H9 (cell line): ENCODE measurements around the gene KCNG3. TPM values are rescaled to one million over a fixed set of nuclear protein-coding genes. Genes with fewer than 3 reads are reported as not detected.
A peak's percentile ranks its signal among the peaks of the same experiment; 100 is the strongest.

ENCODE experiments used
- DNase-seq: peaks from one replicate; pipeline ENCODE4 v3.0.0-alpha.2; 2017
- H2AFZ ChIP-seq: one replicate; pipeline ENCODE4 v1.6.1; 2013; ENCODE audit warnings: mild to moderate bottlenecking, low read length, control low read depth, moderate library complexity
- H2AK5ac ChIP-seq: 2 replicates; pipeline ENCODE4 v1.6.1; 2013; ENCODE audit warnings: low read length, control low read depth, mixed read lengths; ENCODE audit not compliant: insufficient read length
- H2BK120ac ChIP-seq: one replicate; pipeline ENCODE4 v1.6.1; 2013; ENCODE audit warnings: low read depth, mild to moderate bottlenecking, low read length, control low read depth, inconsistent platforms; ENCODE audit not compliant: poor library complexity, severe bottlenecking
- H2BK12ac ChIP-seq: 2 replicates; pipeline ENCODE4 v1.6.1; 2013; ENCODE audit warnings: low read length, control low read depth, mixed read lengths, low read depth; ENCODE audit not compliant: insufficient read length
- H2BK15ac ChIP-seq: 2 replicates; pipeline ENCODE4 v1.6.1; 2013; ENCODE audit warnings: low read depth, low read length, control low read depth
- H2BK20ac ChIP-seq: one replicate; pipeline ENCODE4 v1.6.1; 2013; ENCODE audit warnings: low read depth, mild to moderate bottlenecking, low read length, control low read depth, inconsistent platforms; ENCODE audit not compliant: poor library complexity, severe bottlenecking
- H2BK5ac ChIP-seq: 2 replicates; pipeline ENCODE4 v1.6.1; 2013; ENCODE audit warnings: low read length, control low read depth, mixed read lengths; ENCODE audit not compliant: insufficient read length
- H3K14ac ChIP-seq: 2 replicates; pipeline ENCODE4 v1.6.1; 2013; ENCODE audit warnings: low read length, control low read depth; ENCODE audit not compliant: insufficient read depth
- H3K18ac ChIP-seq: 2 replicates; pipeline ENCODE4 v1.6.1; 2013; ENCODE audit warnings: low read depth, mild to moderate bottlenecking, mixed read lengths, low read length, control low read depth; ENCODE audit not compliant: insufficient read length
- H3K23ac ChIP-seq: 2 replicates; pipeline ENCODE4 v1.6.1; 2013; ENCODE audit warnings: low read length, control low read depth, mixed read lengths, low read depth; ENCODE audit not compliant: insufficient read length
- H3K23me2 ChIP-seq: 2 replicates; pipeline ENCODE4 v1.6.1; 2013; ENCODE audit warnings: low read depth, mild to moderate bottlenecking, mixed read lengths, low read length, control low read depth; ENCODE audit not compliant: insufficient read length, poor library complexity, severe bottlenecking
- H3K27ac ChIP-seq: 2 replicates; pipeline ENCODE4 v1.5.1; 2013; ENCODE audit warnings: low read length, control low read depth, mixed read lengths, low read depth; ENCODE audit not compliant: insufficient read length
- H3K27me3 ChIP-seq: 2 replicates; pipeline ENCODE4 v1.6.1; 2013; ENCODE audit warnings: low read length, control low read depth, inconsistent platforms; ENCODE audit not compliant: insufficient read depth
- H3K4ac ChIP-seq: 2 replicates; pipeline ENCODE4 v1.6.1; 2013; ENCODE audit warnings: low read depth, mild to moderate bottlenecking, control low read depth, inconsistent platforms, low read length, moderate library complexity
- H3K4me1 ChIP-seq: 2 replicates; pipeline ENCODE4 v1.6.1; 2013; ENCODE audit warnings: low read length, control low read depth, inconsistent platforms; ENCODE audit not compliant: insufficient read depth
- H3K4me2 ChIP-seq: 2 replicates; pipeline ENCODE4 v1.6.1; 2013; ENCODE audit warnings: low read length, control low read depth, mixed read lengths; ENCODE audit not compliant: insufficient read length, insufficient read depth
- H3K56ac ChIP-seq: 2 replicates; pipeline ENCODE4 v1.6.1; 2013; ENCODE audit warnings: low read depth, mild to moderate bottlenecking, mixed read lengths, low read length, control low read depth; ENCODE audit not compliant: insufficient read length
- H3K79me1 ChIP-seq: 2 replicates; pipeline ENCODE4 v1.6.1; 2013; ENCODE audit warnings: low read depth, mild to moderate bottlenecking, moderate library complexity, low read length, control low read depth, inconsistent platforms; ENCODE audit not compliant: insufficient read depth, poor library complexity, severe bottlenecking
- H3K79me2 ChIP-seq: 2 replicates; pipeline ENCODE4 v1.6.1; 2013; ENCODE audit warnings: low read length, control low read depth, inconsistent platforms; ENCODE audit not compliant: insufficient read depth
- H3K9ac ChIP-seq: 2 replicates; pipeline ENCODE4 v1.6.1; 2013; ENCODE audit warnings: low read length, control low read depth, mixed read lengths; ENCODE audit not compliant: insufficient read length; ENCODE audit errors: extremely low read depth
- H3K9me3 ChIP-seq: one replicate; pipeline ENCODE4 v1.6.1; 2013; ENCODE audit warnings: low read depth, low read length, inconsistent platforms; ENCODE audit not compliant: control insufficient read depth
- H3T11ph ChIP-seq: one replicate; pipeline ENCODE4 v1.6.1; 2013; ENCODE audit warnings: mild to moderate bottlenecking, low read length, control low read depth, inconsistent platforms
- H4K20me1 ChIP-seq: one replicate; pipeline ENCODE4 v1.6.1; 2013; ENCODE audit not compliant: control insufficient read depth, insufficient read length, insufficient read depth
- H4K5ac ChIP-seq: 2 replicates; pipeline ENCODE4 v1.6.1; 2013; ENCODE audit warnings: low read depth, mild to moderate bottlenecking, mixed read lengths, low read length, control low read depth; ENCODE audit not compliant: insufficient read length
- H4K8ac ChIP-seq: replicated peaks from 2 replicates; pipeline ENCODE4 v1.6.1; 2013; ENCODE audit warnings: low read length, control low read depth, mixed read lengths, low read depth; ENCODE audit not compliant: insufficient read length
- H4K91ac ChIP-seq: 2 replicates; pipeline ENCODE4 v1.6.1; 2013; ENCODE audit warnings: low read depth, mild to moderate bottlenecking, moderate library complexity, mixed read lengths, low read length, control low read depth; ENCODE audit not compliant: insufficient read length
- H3K27ac Mint-ChIP-seq, 3 experiments: 2 replicates in 2 of 3; 3 replicates in 1 of 3; pipeline ENCODE4 v1.8.0; 2020 to 2021; ENCODE audit warnings: mixed read lengths in 3 of 3, mild to moderate bottlenecking in 1 of 3, moderate library complexity in 1 of 3
- H3K27me3 Mint-ChIP-seq: 2 replicates; pipeline ENCODE4 v1.8.0; 2021; ENCODE audit warnings: low read depth, mild to moderate bottlenecking, moderate library complexity, mixed read lengths
- H3K36me3 Mint-ChIP-seq, 3 experiments: 2 replicates in 2 of 3; 3 replicates in 1 of 3; pipeline ENCODE4 v1.8.0; 2020 to 2021; ENCODE audit warnings: low read depth in 3 of 3, mixed read lengths in 3 of 3; ENCODE audit not compliant: insufficient read depth in 1 of 3
- H3K4me1 Mint-ChIP-seq, 2 experiments: 2 replicates each; pipeline ENCODE4 v1.8.0; 2020; ENCODE audit warnings: mixed read lengths in 2 of 2
- H3K4me3 Mint-ChIP-seq, 2 experiments: 2 replicates in 1 of 2; 3 replicates in 1 of 2; pipeline ENCODE4 v1.8.0; 2020 to 2021; ENCODE audit warnings: mild to moderate bottlenecking in 2 of 2, mixed read lengths in 2 of 2, moderate library complexity in 1 of 2
- H3K9me3 Mint-ChIP-seq, 2 experiments: 2 replicates in 1 of 2; 3 replicates in 1 of 2; pipeline ENCODE4 v1.8.0; 2020; ENCODE audit warnings: mild to moderate bottlenecking in 2 of 2, mixed read lengths in 2 of 2, moderate library complexity in 1 of 2
- WGBS: extraction: QIAGEN DNeasy Blood & Tissue Kit; methylation state at CpG from one replicate; pipeline ENCODE4 v1.1.7; 2013; ENCODE audit warnings: missing lambda C conversion rate, low lambda C conversion rate, mixed read lengths; ENCODE audit not compliant: insufficient read length; ENCODE audit errors: extremely low coverage; 5-methylcytosine and 5-hydroxymethylcytosine counted together
- total RNA-seq: library from RNA; stranded (reverse); gene quantifications from 2 replicates; pipeline ENCODE4 v1.2.1, GENCODE V29; 2021
- TF ChIP-seq, protein P1 (sequence below): fragments of 200-600 bp; sonication (generic); conservative IDR thresholded peaks from 3 replicates; pipeline ENCODE4 v1.8.0; 2021; ENCODE audit warnings: antibody characterized with exemption, mild to moderate bottlenecking

KCNG3 gene
- total RNA-seq, 1 experiment from 2014 or later, result 16.5 TPM

DNA sequence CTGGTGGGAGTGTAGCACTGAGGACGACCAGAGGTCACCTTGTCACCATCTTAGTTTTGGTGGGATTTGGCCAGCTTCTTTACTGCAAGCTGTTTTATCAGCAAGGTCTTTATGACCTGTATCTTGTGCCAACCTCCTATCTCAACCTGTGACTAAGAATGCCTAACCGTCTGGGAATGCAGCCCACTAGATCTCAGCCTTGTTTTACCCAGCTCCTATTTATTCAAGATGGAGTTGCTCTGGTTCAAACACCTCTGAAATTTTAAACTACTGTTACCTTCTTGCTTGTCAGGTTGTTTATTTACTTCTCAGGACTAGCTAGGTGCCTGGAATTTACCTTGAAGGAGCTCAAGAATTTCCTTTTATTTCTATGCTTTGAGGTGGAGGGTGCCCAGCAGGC lies 9.5 kb upstream of the KCNG3 start:
- Histone ChIP-seq H2BK12ac (no peak overlapping the region), H3K23me2 (no peaks in the 10 kb centered on the region), H3T11ph (no peak overlapping the region), H4K91ac (no peak overlapping the region), H4K8ac (no peak overlapping the region), H4K5ac (no peak overlapping the region), H3K56ac (no peak overlapping the region), H3K79me1 (no peaks in the 10 kb centered on the region), H3K4ac (no peak overlapping the region), H3K4me2 (no peak overlapping the region), H3K9ac (no peak overlapping the region), H3K27me3 (no peaks in the 10 kb centered on the region), H3K79me2 (no peaks in the 10 kb centered on the region), H3K18ac (no peak overlapping the region), H4K20me1 (no peaks in the 10 kb centered on the region), H3K4me1 (0 out of 2 replicates have a peak, but pooled peaks cover 2% of the 10 kb centered on the region), H2BK15ac (no peak overlapping the region), H2AFZ (no peak overlapping the region), H3K27ac (no peak overlapping the region), H2AK5ac (no peak overlapping the region), H3K14ac (no peak overlapping the region), H2BK20ac (no peak overlapping the region), H3K9me3 (no peaks in the 10 kb centered on the region), H3K23ac (no peak overlapping the region), H2BK120ac (no peak overlapping the region), H2BK5ac (no peak overlapping the region)
- H3K27ac Mint-ChIP-seq, result peak overlapping the region in 1 of 3 experiments; percentile 47; a peak in 1 of 7 replicates
- H3K9me3 Mint-ChIP-seq, result peaks cover 2 to 4% of the 10 kb centered on the region in 2 experiments; a peak in 3 of 5 replicates
- H3K4me3 Mint-ChIP-seq, result no peak overlapping the region
- DNase-seq, result no peak
- peaks cover 0 to 8% (median 3%) of the 10 kb centered on the region in 3 experiments; a peak in 3 of 7 replicates for H3K36me3 Mint-ChIP-seq
- WGBS, result no CpG with 5 or more reads among the region's 2 CpGs
- H3K4me1 Mint-ChIP-seq, result peaks cover 18 to 23% of the 10 kb centered on the region in 2 experiments
- TF ChIP-seq, protein P1, sequence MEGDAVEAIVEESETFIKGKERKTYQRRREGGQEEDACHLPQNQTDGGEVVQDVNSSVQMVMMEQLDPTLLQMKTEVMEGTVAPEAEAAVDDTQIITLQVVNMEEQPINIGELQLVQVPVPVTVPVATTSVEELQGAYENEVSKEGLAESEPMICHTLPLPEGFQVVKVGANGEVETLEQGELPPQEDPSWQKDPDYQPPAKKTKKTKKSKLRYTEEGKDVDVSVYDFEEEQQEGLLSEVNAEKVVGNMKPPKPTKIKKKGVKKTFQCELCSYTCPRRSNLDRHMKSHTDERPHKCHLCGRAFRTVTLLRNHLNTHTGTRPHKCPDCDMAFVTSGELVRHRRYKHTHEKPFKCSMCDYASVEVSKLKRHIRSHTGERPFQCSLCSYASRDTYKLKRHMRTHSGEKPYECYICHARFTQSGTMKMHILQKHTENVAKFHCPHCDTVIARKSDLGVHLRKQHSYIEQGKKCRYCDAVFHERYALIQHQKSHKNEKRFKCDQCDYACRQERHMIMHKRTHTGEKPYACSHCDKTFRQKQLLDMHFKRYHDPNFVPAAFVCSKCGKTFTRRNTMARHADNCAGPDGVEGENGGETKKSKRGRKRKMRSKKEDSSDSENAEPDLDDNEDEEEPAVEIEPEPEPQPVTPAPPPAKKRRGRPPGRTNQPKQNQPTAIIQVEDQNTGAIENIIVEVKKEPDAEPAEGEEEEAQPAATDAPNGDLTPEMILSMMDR, result no peak
- H3K27me3 Mint-ChIP-seq, result no peaks in the 10 kb centered on the region; the same call in 1 of the 2 replicates
